ENCODE results near the gene PLSCR3.

Gene PLSCR3

GRCh38 chr17:7407485-7408251, 13.3 kb upstream of the PLSCR3 start, which contains the start of gene NLGN2:
Gene NLGN2 (plus strand): TSS chr17:7407845. CDS start chr17:7408256, 411 bp downstream.
- TF ChIP-seq, protein P1, sequence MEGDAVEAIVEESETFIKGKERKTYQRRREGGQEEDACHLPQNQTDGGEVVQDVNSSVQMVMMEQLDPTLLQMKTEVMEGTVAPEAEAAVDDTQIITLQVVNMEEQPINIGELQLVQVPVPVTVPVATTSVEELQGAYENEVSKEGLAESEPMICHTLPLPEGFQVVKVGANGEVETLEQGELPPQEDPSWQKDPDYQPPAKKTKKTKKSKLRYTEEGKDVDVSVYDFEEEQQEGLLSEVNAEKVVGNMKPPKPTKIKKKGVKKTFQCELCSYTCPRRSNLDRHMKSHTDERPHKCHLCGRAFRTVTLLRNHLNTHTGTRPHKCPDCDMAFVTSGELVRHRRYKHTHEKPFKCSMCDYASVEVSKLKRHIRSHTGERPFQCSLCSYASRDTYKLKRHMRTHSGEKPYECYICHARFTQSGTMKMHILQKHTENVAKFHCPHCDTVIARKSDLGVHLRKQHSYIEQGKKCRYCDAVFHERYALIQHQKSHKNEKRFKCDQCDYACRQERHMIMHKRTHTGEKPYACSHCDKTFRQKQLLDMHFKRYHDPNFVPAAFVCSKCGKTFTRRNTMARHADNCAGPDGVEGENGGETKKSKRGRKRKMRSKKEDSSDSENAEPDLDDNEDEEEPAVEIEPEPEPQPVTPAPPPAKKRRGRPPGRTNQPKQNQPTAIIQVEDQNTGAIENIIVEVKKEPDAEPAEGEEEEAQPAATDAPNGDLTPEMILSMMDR (conservative IDR thresholded peaks at IDR 0.05; ENCODE audit: control insufficient read depth, insufficient read depth, low read depth, low read length) = no peak
- H3K4me3 ChIP-seq (ENCODE audit: control insufficient read depth, low read depth, low read length) = no peak within 1 kb of the TSS

DNA sequence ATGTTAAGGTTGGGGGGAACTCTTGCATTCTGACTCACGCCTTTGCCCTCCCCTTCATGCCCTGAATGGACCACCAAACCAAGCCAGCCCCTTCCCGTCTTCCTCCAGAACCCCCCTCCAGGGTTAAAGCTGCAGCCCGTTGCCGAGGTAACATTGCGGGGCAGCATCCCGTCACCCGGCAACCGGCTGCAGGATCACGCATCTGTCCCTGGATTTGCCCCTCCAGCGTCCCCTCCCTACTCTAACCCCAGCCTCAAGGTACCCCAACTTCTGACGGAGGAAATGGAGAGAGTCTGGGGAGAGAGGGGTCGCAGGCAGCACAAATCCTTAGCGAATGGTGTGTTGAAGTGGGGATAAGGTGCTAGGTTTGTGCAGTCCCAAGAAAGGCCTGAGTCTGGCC, 12.8 kb upstream of the PLSCR3 start:
- no peak overlapping the region for H3K4me3 ChIP-seq (ENCODE audit: control insufficient read depth, low read depth, low read length)
- no peak for DNase-seq (ENCODE audit: low read depth)
- TF ChIP-seq, protein P1 (conservative IDR thresholded peaks at IDR 0.05; ENCODE audit: control insufficient read depth, insufficient read depth, low read depth, low read length) = no peak

More at GRCh38 chr17:7407485-7408251, 13.3 kb upstream of the PLSCR3 start, which contains the start of gene NLGN2:
- DNase-seq (ENCODE audit: low read depth) = no peak

GRCh38 chr17:7406235-7406825, 12.0 kb upstream of the PLSCR3 start:
- peak overlapping the region; percentile 69 for H3K4me3 ChIP-seq (ENCODE audit: control insufficient read depth, low read depth, low read length)
- DNase-seq (ENCODE audit: low read depth) = no peak
- TF ChIP-seq, protein P1 (conservative IDR thresholded peaks at IDR 0.05; ENCODE audit: control insufficient read depth, insufficient read depth, low read depth, low read length) = no peak

DNA sequence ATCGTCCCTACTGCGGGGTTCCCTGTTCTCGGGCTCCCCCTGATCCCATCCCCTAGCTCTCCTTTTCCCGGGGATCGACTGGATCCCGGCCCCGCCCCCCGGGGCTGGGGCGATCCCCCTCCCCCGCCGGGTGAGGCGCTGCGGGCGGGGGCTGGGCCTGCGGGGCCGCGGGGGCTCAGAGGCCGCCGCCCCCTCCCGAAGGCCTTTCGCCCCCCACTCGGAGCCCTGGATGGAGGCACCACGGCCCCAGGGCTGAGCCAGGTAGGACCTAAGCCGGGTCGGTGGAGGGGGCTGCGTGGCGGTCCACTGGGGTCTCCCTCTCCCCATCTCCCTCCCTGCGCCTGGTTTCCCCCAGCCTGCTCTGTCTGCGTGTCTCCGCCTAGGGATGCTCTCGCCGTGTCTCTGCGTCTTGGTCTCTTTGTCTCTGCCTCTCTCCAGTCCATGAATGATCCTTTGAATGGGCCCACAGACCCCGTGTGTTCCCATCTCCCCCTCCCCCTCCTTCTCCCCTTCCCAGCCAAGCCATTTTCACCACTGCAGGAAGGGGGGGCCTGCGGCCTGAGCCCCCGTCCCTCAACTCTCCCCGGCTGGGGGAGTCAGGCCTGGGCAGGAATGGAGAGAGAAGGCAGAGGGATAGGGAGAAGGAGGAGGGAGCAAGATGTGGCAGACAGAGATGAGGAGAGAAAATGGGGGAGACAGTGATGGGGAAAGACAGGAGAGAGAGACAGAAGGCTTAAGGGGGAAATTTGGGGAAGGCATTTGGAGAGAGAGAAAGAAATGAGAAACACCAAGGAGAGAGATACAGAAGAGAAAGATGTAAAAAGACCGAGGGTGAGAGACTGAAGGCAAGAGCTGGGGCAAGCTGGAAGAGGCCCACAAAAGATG, 11.3 kb upstream of the PLSCR3 start:
- H3K4me3 ChIP-seq (ENCODE audit: control insufficient read depth, low read depth, low read length) = peak overlapping the region; percentile 69
- TF ChIP-seq, protein P1 (conservative IDR thresholded peaks at IDR 0.05; ENCODE audit: control insufficient read depth, insufficient read depth, low read depth, low read length) = no peak
- DNase-seq (ENCODE audit: low read depth) = no peak

DNA sequence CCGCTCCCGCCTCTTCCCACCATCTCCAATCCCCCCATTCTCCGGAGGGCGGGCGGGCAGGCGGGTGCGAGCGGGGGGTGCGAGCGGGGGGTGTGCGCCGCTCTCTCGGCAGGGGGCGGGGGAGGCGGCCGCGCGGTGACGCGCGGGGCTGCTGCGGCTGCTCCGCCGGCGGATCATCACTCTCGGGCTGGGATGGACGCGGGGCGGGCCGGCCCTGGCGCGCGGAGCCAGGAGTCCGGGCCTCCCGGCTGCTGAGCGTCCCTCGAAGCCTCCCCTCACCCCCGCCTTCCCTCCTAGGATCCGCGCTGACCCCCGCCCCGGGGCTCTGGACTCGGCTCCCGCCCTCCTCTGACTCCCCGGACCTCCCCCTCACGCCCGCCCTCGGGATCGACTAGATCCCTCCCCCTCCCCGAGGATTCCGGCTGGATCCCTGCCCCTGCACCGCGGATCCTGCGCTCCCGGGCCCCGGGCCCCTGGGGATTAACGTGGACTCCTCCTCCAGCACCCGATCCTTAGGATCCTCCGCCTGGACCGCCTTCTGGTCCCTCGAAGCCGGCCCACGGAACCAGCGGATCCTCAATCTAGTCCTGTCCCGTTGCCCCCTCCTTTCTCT, 10.5 kb upstream of the PLSCR3 start:
- peak overlapping the region; percentile 69 for H3K4me3 ChIP-seq (ENCODE audit: control insufficient read depth, low read depth, low read length)
- peak; percentile 21 for DNase-seq (ENCODE audit: low read depth)
- TF ChIP-seq, protein P1 (conservative IDR thresholded peaks at IDR 0.05; ENCODE audit: control insufficient read depth, insufficient read depth, low read depth, low read length) = no peak
